ENCODE results near the gene HTN1. TPM values are rescaled to one million over a fixed set of nuclear protein-coding genes. Genes with fewer than 3 reads are reported as not detected.

HTN1 gene
- total RNA-seq, 3 donors from 2014 or later: not detected

- Mint-ChIP-seq H3K4me1 (ENCODE audit: low read depth) (no peaks in the 10 kb centered on the region), H3K27me3 (ENCODE audit: low read depth) (no peaks in the 10 kb centered on the region), H3K9me3 (peaks cover 6% of the 10 kb centered on the region), H3K4me3 (no peak overlapping the region), H3K36me3 (ENCODE audit: insufficient read depth) (no peaks in the 10 kb centered on the region)
- no peak for ATAC-seq
- DNase-seq: no peak
Measured at GRCh38 chr4:70080205-70080604, 30.0 kb downstream of the HTN1 start.

GRCh38 chr4:70099206-70099605 is 49.0 kb downstream of the HTN1 start:
- no peak for ATAC-seq
- no peak for DNase-seq
- H3K4me1 Mint-ChIP-seq (ENCODE audit: low read depth): no peaks in the 10 kb centered on the region

More at GRCh38 chr4:70099206-70099605, 49.0 kb downstream of the HTN1 start:
- Mint-ChIP-seq H3K27me3 (ENCODE audit: low read depth) (no peaks in the 10 kb centered on the region), H3K9me3 (peaks cover 4% of the 10 kb centered on the region), H3K36me3 (ENCODE audit: insufficient read depth) (no peaks in the 10 kb centered on the region), H3K4me3 (no peak overlapping the region)

Other genes starting within 250 kb of the HTN1 start
- not detected for gene SULT1E1, start 190.3 kb upstream of the HTN1 start, total RNA-seq
- gene CSN1S1, start 119.4 kb upstream of the HTN1 start, total RNA-seq: not detected
- gene CSN2, start 84.7 kb upstream of the HTN1 start, total RNA-seq: not detected
- not detected for gene STATH, start 54.5 kb upstream of the HTN1 start, total RNA-seq
- not detected for gene HTN3, start 22.0 kb upstream of the HTN1 start, total RNA-seq
- not detected for gene PRR27, start 103.8 kb downstream of the HTN1 start, total RNA-seq
- gene ODAM, start 145.3 kb downstream of the HTN1 start, total RNA-seq: not detected
- not detected for gene FDCSP, start 175.7 kb downstream of the HTN1 start, total RNA-seq
- not detected for gene CSN3, start 192.2 kb downstream of the HTN1 start, total RNA-seq

Measured in activated T-cell treated with anti-CD3 and anti-CD28 coated beads, Interleukin-2, amount 50 U/mL, for 4 hours (primary cell).